ENCODE measurements around the gene NCOA3.

DNA sequence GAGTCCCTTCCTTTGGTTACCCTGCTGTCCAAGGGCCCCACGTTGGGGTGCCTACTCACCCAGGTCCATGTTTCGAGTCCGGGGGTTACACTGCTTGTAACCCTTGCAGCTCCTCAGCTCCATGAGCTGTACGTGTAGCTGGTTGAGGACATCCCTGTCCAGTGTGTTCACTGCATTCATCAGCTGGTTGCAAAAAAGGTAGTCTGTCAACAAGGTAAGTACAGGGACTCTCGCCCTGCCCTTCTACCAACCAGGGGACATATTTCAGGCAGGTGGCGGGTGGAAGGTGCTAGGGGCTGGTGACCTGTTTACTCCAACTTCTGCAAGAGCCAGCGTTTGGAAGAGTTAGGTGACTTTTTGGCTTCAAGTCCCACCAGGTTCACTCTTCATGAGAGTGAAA is 160.0 kb downstream of the NCOA3 start:
- TF ChIP-seq CTCF (IDR thresholded peaks at IDR 0.05; ENCODE audit: control extremely low read depth in 1 of 3, insufficient read depth in 1 of 3, low read depth in 1 of 3, low read length in 3 of 3): no peak
- no peak for TF ChIP-seq RFX5 (IDR thresholded peaks at IDR 0.05; ENCODE audit: borderline replicate concordance, low read depth, low read length)
- TF ChIP-seq, protein P1, sequence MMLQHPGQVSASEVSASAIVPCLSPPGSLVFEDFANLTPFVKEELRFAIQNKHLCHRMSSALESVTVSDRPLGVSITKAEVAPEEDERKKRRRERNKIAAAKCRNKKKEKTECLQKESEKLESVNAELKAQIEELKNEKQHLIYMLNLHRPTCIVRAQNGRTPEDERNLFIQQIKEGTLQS (IDR thresholded peaks at IDR 0.05; ENCODE audit: insufficient read depth, low read depth, low read length): no peak
- no peak for TF ChIP-seq ZNF274 (IDR thresholded peaks at IDR 0.05; ENCODE audit: borderline replicate concordance, extremely low read depth, low read length)
- TF ChIP-seq PHF8 (conservative IDR thresholded peaks at IDR 0.05; ENCODE audit: low read depth, low read length): no peak
- no peak for TF ChIP-seq SP1 (IDR thresholded peaks at IDR 0.05; ENCODE audit: low read depth, low read length)
- TF ChIP-seq CREB1 (IDR thresholded peaks at IDR 0.05): no peak
- no peak for TF ChIP-seq GTF2F1 (IDR thresholded peaks at IDR 0.05; ENCODE audit: borderline replicate concordance, low read depth, low read length)
- TF ChIP-seq POLR2A (IDR thresholded peaks at IDR 0.05; ENCODE audit: control extremely low read depth in 1 of 2, low read depth in 2 of 2, low read length in 2 of 2): no peak
- no peak for TF ChIP-seq CBX5 (IDR thresholded peaks at IDR 0.05; ENCODE audit: low read depth, low read length)
- no peak for TF ChIP-seq GABPA (IDR thresholded peaks at IDR 0.05; ENCODE audit: borderline replicate concordance, insufficient read depth, low read length)
- TF ChIP-seq MAFK (IDR thresholded peaks at IDR 0.05; ENCODE audit: low read depth, low read length): no peak
- no peak for TF ChIP-seq SIN3A (conservative IDR thresholded peaks at IDR 0.05 in 1 of 2, IDR thresholded peaks at IDR 0.05 in 1 of 2; ENCODE audit: low read depth in 1 of 2, low read length in 2 of 2)
